ENCODE data around the gene TP53TG5. TPM values are rescaled to one million over a fixed set of nuclear protein-coding genes. Genes with fewer than 3 reads are reported as not detected.

Gene TP53TG5
- polyA plus RNA-seq, 1 donor (not counting 4 experiments of a cell fraction or from before 2014, with no cell fraction given) = not detected

DNA sequence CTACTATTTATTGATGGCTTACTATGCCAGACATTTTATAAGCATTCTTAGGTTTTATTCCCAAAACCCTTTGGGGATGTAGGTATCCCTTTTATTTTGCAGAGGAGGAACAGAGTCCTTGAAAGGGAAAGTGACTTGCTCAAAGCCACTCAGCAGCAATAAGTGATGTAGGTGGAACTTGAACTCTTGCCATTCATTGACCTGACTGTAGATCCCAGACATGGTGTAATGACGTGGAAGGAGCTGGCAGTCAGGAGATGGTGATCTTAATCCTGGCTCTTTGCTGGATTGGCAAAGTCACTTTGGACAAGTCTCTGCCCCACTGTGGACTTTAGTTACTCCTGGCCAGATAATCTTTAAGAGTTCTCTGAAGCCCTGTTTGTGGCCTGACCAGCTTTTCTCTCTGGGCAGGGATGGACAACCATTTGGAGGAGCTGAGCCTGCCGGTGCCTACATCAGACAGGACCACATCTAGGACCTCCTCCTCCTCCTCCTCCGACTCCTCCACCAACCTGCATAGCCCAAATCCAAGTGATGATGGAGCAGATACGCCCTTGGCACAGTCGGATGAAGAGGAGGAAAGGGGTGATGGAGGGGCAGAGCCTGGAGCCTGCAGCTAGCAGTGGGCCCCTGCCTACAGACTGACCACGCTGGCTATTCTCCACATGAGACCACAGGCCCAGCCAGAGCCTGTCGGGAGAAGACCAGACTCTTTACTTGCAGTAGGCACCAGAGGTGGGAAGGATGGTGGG lies 31.6 kb upstream of the TP53TG5 start:
- dilution Hi-C loops (cut with MboI; ENCODE audit: extremely low pct_ligation_motif_present, low sequenced_read_pairs) = no loop called here
- H3K9ac ChIP-seq (ENCODE audit: control insufficient read depth, extremely low read depth, insufficient read depth, low read length) = no peak overlapping the region
- FAIRE-seq = no peak
- H3K4me2 ChIP-seq (ENCODE audit: control insufficient read depth, extremely low read depth, insufficient read depth, low read depth, low read length) = no peak overlapping the region
- DNase-seq (ENCODE audit: low read depth, low spot score) = no peak
- H3K9me1 ChIP-seq (ENCODE audit: control insufficient read depth, extremely low read depth, insufficient read depth, low read length) = peaks cover 2% of the 10 kb centered on the region
- no peak for TF ChIP-seq EZH2 (IDR thresholded peaks at IDR 0.05; ENCODE audit: low read length)
- TF ChIP-seq, protein P1, sequence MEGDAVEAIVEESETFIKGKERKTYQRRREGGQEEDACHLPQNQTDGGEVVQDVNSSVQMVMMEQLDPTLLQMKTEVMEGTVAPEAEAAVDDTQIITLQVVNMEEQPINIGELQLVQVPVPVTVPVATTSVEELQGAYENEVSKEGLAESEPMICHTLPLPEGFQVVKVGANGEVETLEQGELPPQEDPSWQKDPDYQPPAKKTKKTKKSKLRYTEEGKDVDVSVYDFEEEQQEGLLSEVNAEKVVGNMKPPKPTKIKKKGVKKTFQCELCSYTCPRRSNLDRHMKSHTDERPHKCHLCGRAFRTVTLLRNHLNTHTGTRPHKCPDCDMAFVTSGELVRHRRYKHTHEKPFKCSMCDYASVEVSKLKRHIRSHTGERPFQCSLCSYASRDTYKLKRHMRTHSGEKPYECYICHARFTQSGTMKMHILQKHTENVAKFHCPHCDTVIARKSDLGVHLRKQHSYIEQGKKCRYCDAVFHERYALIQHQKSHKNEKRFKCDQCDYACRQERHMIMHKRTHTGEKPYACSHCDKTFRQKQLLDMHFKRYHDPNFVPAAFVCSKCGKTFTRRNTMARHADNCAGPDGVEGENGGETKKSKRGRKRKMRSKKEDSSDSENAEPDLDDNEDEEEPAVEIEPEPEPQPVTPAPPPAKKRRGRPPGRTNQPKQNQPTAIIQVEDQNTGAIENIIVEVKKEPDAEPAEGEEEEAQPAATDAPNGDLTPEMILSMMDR (optimal IDR thresholded peaks at IDR 0.05 in 1 of 3, IDR thresholded peaks at IDR 0.05 in 1 of 3, conservative IDR thresholded peaks at IDR 0.05 in 1 of 3; ENCODE audit: extremely low read depth in 1 of 3, insufficient read depth in 2 of 3, low read length in 3 of 3) = no peak
- no peaks in the 10 kb centered on the region for H3K9me3 ChIP-seq (ENCODE audit: control insufficient read depth, low read depth, low read length)
- peaks cover 4% of the 10 kb centered on the region for H3K4me1 ChIP-seq (ENCODE audit: control insufficient read depth, extremely low read depth, insufficient read depth, low read length)
- no peaks in the 10 kb centered on the region for H4K20me1 ChIP-seq (ENCODE audit: control insufficient read depth, extremely low read depth, insufficient read depth, low read length)
- no peak overlapping the region for H3K4me3 ChIP-seq (ENCODE audit: control insufficient read depth in 2 of 3, extremely low read depth in 1 of 3, insufficient read depth in 2 of 3, low read depth in 1 of 3, low read length in 3 of 3)
- H3K79me2 ChIP-seq (ENCODE audit: control insufficient read depth, insufficient read depth, low read length) = no peaks in the 10 kb centered on the region
- peaks cover 8% of the 10 kb centered on the region for H3K27me3 ChIP-seq (ENCODE audit: control insufficient read depth, extremely low read depth, insufficient read depth, low read length)
- H3K36me3 ChIP-seq (ENCODE audit: control insufficient read depth in 2 of 2, extremely low read depth in 1 of 2, insufficient read depth in 2 of 2, low read length in 2 of 2) = peaks cover 5 to 10% of the 10 kb centered on the region in 2 experiments
- no peak overlapping the region for H2AFZ ChIP-seq (ENCODE audit: control insufficient read depth, low read length)
- H3K27ac ChIP-seq (ENCODE audit: control insufficient read depth, insufficient read depth, low read length) = no peak overlapping the region

DNA sequence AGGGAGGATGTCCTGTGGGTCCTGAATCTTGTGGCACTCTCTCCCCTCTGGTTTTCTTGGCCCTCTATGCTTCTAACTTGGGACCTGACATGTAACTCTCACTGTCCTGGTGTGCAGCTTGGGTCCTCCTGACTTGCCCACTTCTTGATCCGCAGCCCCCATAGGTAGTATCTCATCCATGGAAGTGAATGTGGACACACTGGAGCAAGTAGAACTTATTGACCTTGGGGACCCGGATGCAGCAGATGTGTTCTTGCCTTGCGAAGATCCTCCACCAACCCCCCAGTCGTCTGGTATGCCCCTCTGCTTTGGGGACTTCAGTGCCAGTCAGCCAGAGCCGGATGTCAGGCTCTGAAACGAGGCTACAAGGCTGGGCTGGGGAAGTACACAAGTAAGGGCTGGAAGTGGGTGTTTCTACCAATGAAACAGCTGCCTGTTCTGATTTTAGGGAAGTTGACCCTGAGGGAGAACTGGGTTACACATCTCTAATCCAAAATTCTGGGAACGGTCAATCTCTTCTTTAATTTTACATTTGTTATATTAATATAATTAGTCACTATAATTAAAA lies 30.6 kb upstream of the TP53TG5 start:
- TF ChIP-seq, protein P1 (optimal IDR thresholded peaks at IDR 0.05 in 1 of 3, IDR thresholded peaks at IDR 0.05 in 1 of 3, conservative IDR thresholded peaks at IDR 0.05 in 1 of 3; ENCODE audit: extremely low read depth in 1 of 3, insufficient read depth in 2 of 3, low read length in 3 of 3) = no peak
- TF ChIP-seq EZH2 (IDR thresholded peaks at IDR 0.05; ENCODE audit: low read length) = no peak
- DNase-seq (ENCODE audit: low read depth, low spot score) = no peak
- H3K9ac ChIP-seq (ENCODE audit: control insufficient read depth, extremely low read depth, insufficient read depth, low read length) = no peak overlapping the region
- no peaks in the 10 kb centered on the region for H4K20me1 ChIP-seq (ENCODE audit: control insufficient read depth, extremely low read depth, insufficient read depth, low read length)
- H3K9me3 ChIP-seq (ENCODE audit: control insufficient read depth, low read depth, low read length) = no peaks in the 10 kb centered on the region
- H3K27ac ChIP-seq (ENCODE audit: control insufficient read depth, insufficient read depth, low read length) = no peak overlapping the region
- peaks cover 2% of the 10 kb centered on the region for H3K9me1 ChIP-seq (ENCODE audit: control insufficient read depth, extremely low read depth, insufficient read depth, low read length)
- no peak overlapping the region for H3K4me2 ChIP-seq (ENCODE audit: control insufficient read depth, extremely low read depth, insufficient read depth, low read depth, low read length)
- H3K36me3 ChIP-seq (ENCODE audit: control insufficient read depth in 2 of 2, extremely low read depth in 1 of 2, insufficient read depth in 2 of 2, low read length in 2 of 2) = peaks cover 5 to 10% of the 10 kb centered on the region in 2 experiments
- H2AFZ ChIP-seq (ENCODE audit: control insufficient read depth, low read length) = no peak overlapping the region
- peaks cover 4% of the 10 kb centered on the region for H3K4me1 ChIP-seq (ENCODE audit: control insufficient read depth, extremely low read depth, insufficient read depth, low read length)
- dilution Hi-C loops (cut with MboI; ENCODE audit: extremely low pct_ligation_motif_present, low sequenced_read_pairs) = no loop called here
- FAIRE-seq = no peak
- H3K4me3 ChIP-seq (ENCODE audit: control insufficient read depth in 2 of 3, extremely low read depth in 1 of 3, insufficient read depth in 2 of 3, low read depth in 1 of 3, low read length in 3 of 3) = no peak overlapping the region
- no peaks in the 10 kb centered on the region for H3K79me2 ChIP-seq (ENCODE audit: control insufficient read depth, insufficient read depth, low read length)
- peaks cover 8% of the 10 kb centered on the region for H3K27me3 ChIP-seq (ENCODE audit: control insufficient read depth, extremely low read depth, insufficient read depth, low read length)

Data from keratinocyte (primary cell).